DND-41 (cell line): ENCODE results near the gene COL6A6.

Source experiments
- EZH2 ChIP-seq: IDR thresholded peaks from 3 replicates; pipeline ENCODE4 v1.6.1; 2012; ENCODE audit warnings: borderline replicate concordance, low read depth, mild to moderate bottlenecking, moderate library complexity, low read length, inconsistent platforms; ENCODE audit not compliant: severe bottlenecking
- TF ChIP-seq, protein P1 (sequence below): IDR thresholded peaks from 2 replicates; pipeline ENCODE4 v1.5.1; 2012; ENCODE audit warnings: borderline replicate concordance, low read length, moderate library complexity, mild to moderate bottlenecking; ENCODE audit not compliant: poor library complexity, severe bottlenecking; ENCODE audit errors: extremely low read depth

DNA sequence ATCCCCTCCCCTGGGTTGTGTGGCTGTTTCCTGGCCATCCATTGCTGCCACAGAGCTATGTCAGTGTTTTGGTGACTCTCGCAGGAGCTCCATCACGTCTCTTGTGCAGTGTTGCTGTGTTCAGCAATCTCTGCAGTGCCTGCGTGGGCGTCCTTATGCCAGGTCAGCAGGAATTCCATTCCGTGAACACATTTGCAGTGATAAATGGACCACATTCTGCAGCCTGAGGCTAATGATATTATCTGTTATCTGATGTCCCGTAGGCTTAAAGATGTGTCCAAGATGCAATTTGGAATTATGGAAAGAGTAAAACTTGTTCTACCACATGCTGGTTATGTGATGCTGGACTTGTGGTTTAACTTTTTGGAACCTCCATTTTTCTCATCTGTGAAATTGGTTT is 25.5 kb upstream of the COL6A6 start:
- TF ChIP-seq, protein P1, sequence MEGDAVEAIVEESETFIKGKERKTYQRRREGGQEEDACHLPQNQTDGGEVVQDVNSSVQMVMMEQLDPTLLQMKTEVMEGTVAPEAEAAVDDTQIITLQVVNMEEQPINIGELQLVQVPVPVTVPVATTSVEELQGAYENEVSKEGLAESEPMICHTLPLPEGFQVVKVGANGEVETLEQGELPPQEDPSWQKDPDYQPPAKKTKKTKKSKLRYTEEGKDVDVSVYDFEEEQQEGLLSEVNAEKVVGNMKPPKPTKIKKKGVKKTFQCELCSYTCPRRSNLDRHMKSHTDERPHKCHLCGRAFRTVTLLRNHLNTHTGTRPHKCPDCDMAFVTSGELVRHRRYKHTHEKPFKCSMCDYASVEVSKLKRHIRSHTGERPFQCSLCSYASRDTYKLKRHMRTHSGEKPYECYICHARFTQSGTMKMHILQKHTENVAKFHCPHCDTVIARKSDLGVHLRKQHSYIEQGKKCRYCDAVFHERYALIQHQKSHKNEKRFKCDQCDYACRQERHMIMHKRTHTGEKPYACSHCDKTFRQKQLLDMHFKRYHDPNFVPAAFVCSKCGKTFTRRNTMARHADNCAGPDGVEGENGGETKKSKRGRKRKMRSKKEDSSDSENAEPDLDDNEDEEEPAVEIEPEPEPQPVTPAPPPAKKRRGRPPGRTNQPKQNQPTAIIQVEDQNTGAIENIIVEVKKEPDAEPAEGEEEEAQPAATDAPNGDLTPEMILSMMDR, result no peak
- TF ChIP-seq EZH2, result no peak
